Endothelial cell of umbilical vein (primary cell): ENCODE data around the gene PLXNB2. TPM values are rescaled to one million over a fixed set of nuclear protein-coding genes. Genes with fewer than 3 reads are reported as not detected.

Experiments used
- BruUV-seq: library from RNA; stranded (reverse); fragments of 400-500 nt; replicated peaks from 2 replicates; lab custom pipeline; 2021; lab: Mats Ljungman, UMichigan
- CTCF ChIA-PET: fragments of 300-600, 350-600 bp; sonication (Branson Sonifier 250); formaldehyde crosslinking; loops from one replicate; lab custom pipeline; 2021; ENCODE audit warnings: antibody characterized with exemption, inconsistent platforms; lab: Charles Lee
- POLR2A ChIA-PET: fragments of 300-600, 350-600 bp; sonication (Branson Sonifier 250); formaldehyde crosslinking; loops from one replicate; lab custom pipeline; 2021; ENCODE audit warnings: antibody characterized with exemption, inconsistent platforms; lab: Charles Lee
- DNase-seq: peaks from one replicate; pipeline ENCODE4 v3.0.0-alpha.2; 2011; ENCODE audit warnings: low read depth, low spot score
- FAIRE-seq: peaks from 2 replicates; lab custom pipeline; 2011; peaks lifted over from hg19 to GRCh38; lab: Jason Lieb, UNC
- H2AFZ ChIP-seq: 2 replicates; pipeline ENCODE4 v1.6.0; 2012; ENCODE audit warnings: low read depth, low read length, control low read depth, inconsistent platforms
- H3K27ac ChIP-seq: 2 replicates; pipeline ENCODE4 v1.5.1; 2011; ENCODE audit warnings: low read depth, mild to moderate bottlenecking, control low read depth, low read length, moderate library complexity; ENCODE audit not compliant: insufficient read depth
- H3K27me3 ChIP-seq, 2 experiments: 2 replicates each; pipeline versions ENCODE4 v1.6.0 to v1.6.1; 2011; ENCODE audit warnings: low read length in 2 of 2, mixed read lengths in 1 of 2; ENCODE audit not compliant: control insufficient read depth in 2 of 2, insufficient read depth in 2 of 2
- H3K36me3 ChIP-seq, 2 experiments: 2 replicates in 1 of 2; 3 replicates in 1 of 2; pipeline ENCODE4 v1.5.1; 2011; ENCODE audit warnings: low read length in 2 of 2, mild to moderate bottlenecking in 1 of 2, moderate library complexity in 1 of 2; ENCODE audit not compliant: control insufficient read depth in 2 of 2, insufficient read depth in 2 of 2; ENCODE audit errors: extremely low read depth in 1 of 2
- H3K4me1 ChIP-seq: 3 replicates; pipeline ENCODE4 v1.5.1; 2011; ENCODE audit warnings: mild to moderate bottlenecking, low read length; ENCODE audit not compliant: control insufficient read depth, insufficient read depth; ENCODE audit errors: extremely low read depth
- H3K4me2 ChIP-seq: 2 replicates; pipeline ENCODE4 v1.6.1; 2011; ENCODE audit warnings: low read length, control low read depth, mixed read lengths; ENCODE audit not compliant: insufficient read depth
- H3K4me3 ChIP-seq, 3 experiments: fragments of 200-600 bp in 1 of 3; sonication (generic), shearing (Covaris generic) in 1 of 3; replicated peaks in 1 of 3; 2 replicates each; pipeline ENCODE4 v1.5.1; 2011 to 2016; ENCODE audit warnings: control low read depth in 3 of 3, low read length in 3 of 3, mild to moderate bottlenecking in 2 of 3, inconsistent platforms in 1 of 3, low read depth in 1 of 3, moderate library complexity in 1 of 3; ENCODE audit not compliant: insufficient read depth in 1 of 3
- H3K79me2 ChIP-seq: 2 replicates; pipeline ENCODE4 v1.6.0; 2012; ENCODE audit warnings: low read length, inconsistent platforms; ENCODE audit not compliant: control insufficient read depth, insufficient read depth
- H3K9ac ChIP-seq: replicated peaks from 2 replicates; pipeline ENCODE3; 2011; ENCODE audit warnings: low read length, control low read depth; ENCODE audit not compliant: insufficient read depth; ENCODE audit errors: extremely low read depth
- H3K9me1 ChIP-seq: replicated peaks from 3 replicates; pipeline ENCODE4 v1.6.0; 2011; ENCODE audit warnings: mild to moderate bottlenecking, low read length; ENCODE audit not compliant: control insufficient read depth, insufficient read depth; ENCODE audit errors: extremely low read depth
- H3K9me3 ChIP-seq: replicated peaks from 2 replicates; pipeline ENCODE4 v1.5.1; 2012; ENCODE audit warnings: low read length, inconsistent platforms; ENCODE audit not compliant: control insufficient read depth, insufficient read depth
- H4K20me1 ChIP-seq: replicated peaks from 2 replicates; pipeline ENCODE3; 2011; ENCODE audit warnings: mild to moderate bottlenecking, low read length; ENCODE audit not compliant: control insufficient read depth, insufficient read depth; ENCODE audit errors: extremely low read depth
- CTCF ChIP-seq, 2 donors: IDR thresholded peaks; 1 replicate in 1 of 2; 2 replicates in 1 of 2; pipeline ENCODE4 v1.5.1; 2011; ENCODE audit warnings: low read length in 2 of 2, mild to moderate bottlenecking in 2 of 2, moderate library complexity in 2 of 2, control low read depth in 1 of 2, inconsistent platforms in 1 of 2, low read depth in 1 of 2; ENCODE audit not compliant: insufficient read depth in 1 of 2; ENCODE audit errors: extremely low read depth in 1 of 2
- FOS ChIP-seq: IDR thresholded peaks from 2 replicates; pipeline ENCODE4 v1.6.1; 2011; ENCODE audit warnings: mild to moderate bottlenecking, low read length, moderate library complexity, borderline replicate concordance; ENCODE audit not compliant: insufficient read depth
- GATA2 ChIP-seq: IDR thresholded peaks from 2 replicates; pipeline ENCODE4 v1.7.0; 2011; ENCODE audit warnings: low read depth, mild to moderate bottlenecking, moderate library complexity, mixed read lengths, low read length; ENCODE audit not compliant: insufficient read length, insufficient read depth
- JUN ChIP-seq: IDR thresholded peaks from 2 replicates; pipeline ENCODE4 v1.6.1; 2011; ENCODE audit warnings: borderline replicate concordance, low read depth; ENCODE audit not compliant: insufficient read length, insufficient read depth
- MAX ChIP-seq: IDR thresholded peaks from 2 replicates; pipeline ENCODE4 v1.6.1; 2011; ENCODE audit not compliant: insufficient read depth, insufficient read length
- POLR2A ChIP-seq: IDR thresholded peaks from 2 replicates; pipeline ENCODE4 v1.6.1; 2012; ENCODE audit warnings: low read depth, mild to moderate bottlenecking, control low read depth, low read length
- POLR2AphosphoS5 ChIP-seq: IDR thresholded peaks from 2 replicates; pipeline ENCODE4 v1.6.1; 2012; ENCODE audit warnings: low read depth, mild to moderate bottlenecking, control low read depth, low read length, moderate library complexity; ENCODE audit not compliant: insufficient read depth
- dilution Hi-C: fragments of 300-500 bp; cut with MboI; formaldehyde crosslinking; loops from one replicate; pipeline ENCODE4 v1.15.0; 2019; ENCODE audit warnings: low sequenced_read_pairs; ENCODE audit not compliant: extremely low pct_ligation_motif_present
- intact Hi-C: fragments of 100-400 bp; cut with micrococcal nuclease; formaldehyde crosslinking; loops from one replicate; pipeline ENCODE4 v1.10.0; 2022
- polyA plus RNA-seq, 4 experiments: library from polyadenylated mRNA; depleted of rRNA in 3 of 4; stranded (reverse) in 3 of 4; unstranded in 1 of 4; fragments of >200 nt; gene quantifications; 2 replicates each; pipeline versions ENCODE4 v1.2.1 to v1.2.3, GENCODE V29; 2011 to 2012; ENCODE audit warnings: missing spikeins in 1 of 4
- total RNA-seq: library from RNA; stranded (reverse); gene quantifications from 2 replicates; pipeline ENCODE4 v1.2.3, GENCODE V29; 2021

The PLXNB2 gene
- total and polyA plus RNA-seq, 2 donors (not counting 3 experiments of a cell fraction or from before 2014, with no cell fraction given) = 82.3 to 139 TPM

GRCh38 chr22:50228366-50228765 is 79.1 kb downstream of the PLXNB2 start:
- intact Hi-C loops = no loop called here
- H3K27ac ChIP-seq = no peak overlapping the region
- no peaks in the 10 kb centered on the region for H3K79me2 ChIP-seq
- no TSS peak for BruUV-seq
- H3K4me3 ChIP-seq = no peak overlapping the region
- FAIRE-seq = no peak
- H2AFZ ChIP-seq = no peak overlapping the region
- H3K27me3 ChIP-seq = no peaks in the 10 kb centered on the region
- ChIA-PET CTCF (interaction anchor here (1.4 kb wide), 1 partner anchor 9 kb away, joined by 4 read pairs; no protein-coding TSS in a partner anchor), POLR2A (no interaction called here)
- H3K9ac ChIP-seq = no peak overlapping the region
- H4K20me1 ChIP-seq = no peaks in the 10 kb centered on the region
- no peaks in the 10 kb centered on the region for H3K9me3 ChIP-seq
- H3K4me2 ChIP-seq = no peak overlapping the region
- no peak for DNase-seq
- H3K36me3 ChIP-seq = peaks cover 0 to 27% of the 10 kb centered on the region in 2 experiments
- no peaks in the 10 kb centered on the region for H3K9me1 ChIP-seq
- TF ChIP-seq JUN = no peak
- no peak for TF ChIP-seq POLR2AphosphoS5
- no peak for TF ChIP-seq GATA2
- TF ChIP-seq MAX = no peak
- no peak for TF ChIP-seq POLR2A
- TF ChIP-seq CTCF (IDR thresholded peaks at IDR 0.05; ENCODE audit: extremely low read depth in 1 of 2, insufficient read depth in 1 of 2, low read depth in 1 of 2, low read length in 2 of 2) = no peak
- no peak for TF ChIP-seq FOS
- H3K4me1 ChIP-seq = no peaks in the 10 kb centered on the region
- dilution Hi-C loops = no loop called here
